GM19455 (cell line): Measurements from ENCODE around the gene QSOX1.

ENCODE experiments used
- ATAC-seq: cut with Tn5 transposase; IDR thresholded peaks from one replicate; pipeline ENCODE4 v1.9.1; 2021; ENCODE audit not compliant: unreplicated experiment

Gene QSOX1

DNA sequence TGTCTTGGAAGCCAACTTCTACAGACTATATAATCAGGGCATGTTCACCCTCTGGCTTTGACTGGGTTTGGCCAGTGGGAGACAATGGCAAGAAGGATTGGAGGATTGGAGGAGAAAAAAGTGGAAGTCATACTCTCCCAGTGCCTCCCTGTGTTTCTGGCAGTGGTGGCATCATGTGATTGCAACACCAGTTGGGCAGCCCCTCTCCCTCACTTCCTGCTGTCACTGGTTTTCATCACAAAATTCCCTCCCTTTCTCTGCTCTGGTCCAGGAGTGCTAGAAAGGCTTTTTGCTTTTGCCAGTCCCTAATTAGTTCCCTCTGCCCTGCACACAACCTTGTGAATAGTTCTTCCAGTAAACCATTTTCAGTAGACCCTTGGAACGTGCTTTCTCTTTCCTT lies 3.7 kb upstream of the QSOX1 start:
- ATAC-seq, result no peak

DNA sequence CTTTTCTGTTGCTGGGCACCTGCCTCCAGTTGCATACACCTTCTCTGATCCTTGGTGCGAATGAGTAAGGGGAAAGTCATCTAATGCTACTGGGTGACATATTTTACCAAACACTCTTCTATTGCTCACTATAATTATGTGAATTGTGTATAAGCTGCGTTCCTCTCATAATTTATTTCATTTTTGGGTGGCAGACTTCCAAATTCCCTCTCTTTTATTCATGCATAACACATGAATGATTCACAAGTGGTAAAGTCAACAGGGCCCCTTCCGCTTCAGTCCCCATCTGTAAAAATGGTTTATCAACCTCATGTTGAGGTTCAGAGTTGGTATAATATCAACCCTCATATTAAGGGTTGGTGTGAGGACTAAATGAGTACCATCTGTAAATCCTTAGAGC lies 3.2 kb upstream of the QSOX1 start:
- no peak for ATAC-seq

DNA sequence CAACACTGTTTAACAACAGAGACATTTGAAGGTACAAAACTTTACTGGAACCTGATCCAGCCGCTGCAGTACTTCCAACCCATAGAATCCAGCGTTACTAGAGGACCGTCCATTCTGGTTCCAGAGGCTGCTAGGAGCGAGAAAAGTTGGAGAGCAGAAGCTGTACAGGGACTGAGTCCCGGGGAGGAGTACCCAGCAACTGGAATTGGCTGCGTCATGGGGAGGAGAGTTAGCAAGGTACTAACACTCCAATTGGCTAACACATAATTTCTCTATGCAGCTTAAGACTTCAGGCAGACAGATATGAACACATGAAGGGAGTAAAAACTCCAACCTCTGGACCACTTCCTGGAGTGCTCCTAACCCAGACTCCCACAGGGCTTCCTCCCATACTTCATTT lies 2.1 kb upstream of the QSOX1 start:
- no peak for ATAC-seq

DNA sequence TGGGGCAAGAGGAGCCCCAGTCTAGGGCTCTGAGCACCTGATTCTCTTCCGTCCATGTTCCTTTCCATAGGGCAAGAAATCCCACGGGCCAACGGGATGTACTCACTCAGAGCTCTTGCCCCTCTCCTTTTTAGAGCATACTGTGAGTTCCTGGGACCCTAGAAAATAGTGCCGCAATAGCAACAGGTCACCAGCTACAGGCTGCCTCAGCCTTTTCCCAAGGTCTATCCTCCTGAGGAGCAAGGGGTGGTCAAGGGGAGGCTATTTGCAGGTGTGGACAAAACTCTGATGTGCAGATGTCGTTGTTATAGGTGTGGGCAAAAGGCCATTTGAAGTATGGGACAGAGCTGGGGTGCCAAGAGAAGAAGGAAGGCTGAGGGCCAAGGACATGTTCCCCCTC lies 1.6 kb upstream of the QSOX1 start:
- no peak for ATAC-seq

DNA sequence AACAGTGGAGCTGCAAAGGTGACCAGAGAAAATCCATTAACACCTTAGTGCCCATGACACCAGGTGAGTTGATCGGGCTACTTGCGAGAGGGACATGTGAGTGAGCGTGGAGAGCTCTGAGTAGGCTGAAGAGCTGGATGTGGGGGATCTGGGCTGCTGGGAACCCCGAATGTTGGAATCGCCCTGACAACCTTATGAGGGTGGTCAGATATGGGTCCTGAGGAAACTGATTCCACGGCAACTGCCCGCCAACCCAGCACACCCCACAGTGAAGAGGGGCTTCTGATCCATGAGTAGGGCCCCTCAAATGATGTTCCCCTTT lies 705 bp upstream of the QSOX1 start:
- peak; percentile 5 for ATAC-seq

DNA sequence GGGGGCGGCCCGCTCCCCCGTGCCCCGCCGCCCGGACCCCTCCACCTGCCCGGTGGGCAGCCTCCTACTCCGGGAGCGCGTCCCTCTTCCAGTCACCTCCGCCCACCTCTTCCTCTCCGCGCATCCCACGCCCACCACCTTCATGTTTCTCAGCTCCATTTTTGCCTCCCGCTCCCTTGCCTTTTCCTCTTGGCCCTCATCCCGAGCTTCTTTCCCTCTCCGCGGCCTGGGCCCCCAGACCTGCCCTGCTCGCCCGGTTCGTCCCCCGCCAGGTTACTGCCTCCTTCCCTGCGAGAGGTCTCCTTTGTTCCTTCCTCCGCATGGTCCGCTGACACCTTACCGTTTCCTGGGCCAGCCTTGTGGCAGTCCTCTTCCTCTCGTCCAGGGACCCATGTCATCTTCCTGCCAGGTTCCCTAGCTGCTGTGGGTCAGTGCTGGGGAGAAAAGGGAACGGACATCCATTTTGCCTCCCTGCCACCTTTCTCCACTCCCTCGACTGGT lies 563 bp downstream of the QSOX1 start:
- ATAC-seq, result no peak

DNA sequence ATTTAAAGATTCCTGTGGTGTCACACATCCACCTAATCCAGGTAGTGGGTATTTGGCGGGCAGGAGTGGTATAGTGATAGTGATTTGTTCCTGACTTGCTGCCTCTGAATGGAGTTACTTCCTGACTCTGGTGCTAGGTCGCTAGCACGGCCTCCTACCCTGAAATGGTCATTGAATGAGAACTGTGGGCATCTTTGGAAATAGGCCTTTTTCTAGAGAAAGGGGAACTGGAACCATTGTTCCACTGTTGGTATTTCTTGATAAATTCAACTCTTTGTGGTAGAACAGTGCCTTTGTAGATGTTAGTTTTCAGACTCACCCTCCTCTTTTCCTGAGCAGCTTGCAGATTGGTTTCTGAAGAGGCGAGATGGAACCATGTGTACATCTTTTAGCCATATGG lies 1.5 kb downstream of the QSOX1 start:
- ATAC-seq, result no peak

DNA sequence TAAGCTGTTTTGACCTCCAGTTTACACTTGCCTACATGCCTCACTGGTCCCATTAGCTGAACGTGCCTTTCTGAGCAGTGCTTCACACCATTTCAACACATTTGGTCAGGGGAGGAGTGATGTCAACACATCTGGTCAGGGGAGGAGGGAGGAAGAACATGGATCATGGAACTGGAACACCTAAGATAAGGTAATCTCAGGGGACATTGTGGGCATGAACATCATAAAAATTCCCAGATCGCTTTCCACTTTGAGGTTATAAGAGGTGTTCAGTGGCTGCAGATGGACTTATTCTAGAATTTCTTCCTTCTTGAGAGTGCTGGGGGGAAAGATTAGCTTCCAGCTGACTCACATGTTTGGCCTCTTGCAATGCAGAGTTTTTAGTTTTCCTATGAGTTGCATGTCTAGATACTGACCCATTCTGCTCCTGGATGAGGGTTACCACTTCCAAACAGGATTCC lies 2.0 kb downstream of the QSOX1 start:
- no peak for ATAC-seq

DNA sequence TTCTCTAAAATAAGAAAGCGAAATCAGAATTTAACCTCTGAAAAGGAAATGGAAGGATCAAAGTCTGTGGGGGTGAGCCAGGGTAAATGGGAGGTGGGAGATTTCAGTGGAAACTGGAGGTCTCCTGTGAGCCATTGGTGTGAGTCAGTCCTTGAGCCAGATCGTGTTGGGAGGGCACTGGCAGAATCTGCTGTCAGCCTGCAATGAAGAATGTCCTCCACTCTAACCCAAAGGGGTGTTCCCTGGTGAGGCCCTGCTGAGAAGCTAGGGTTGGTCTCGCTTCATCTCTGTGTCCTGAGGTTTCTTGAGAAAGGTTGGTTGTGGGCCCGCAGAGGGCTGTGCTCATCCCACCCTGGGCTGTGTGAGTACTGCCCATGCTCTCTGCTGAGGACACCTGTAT lies 2.4 kb downstream of the QSOX1 start:
- ATAC-seq, result no peak

DNA sequence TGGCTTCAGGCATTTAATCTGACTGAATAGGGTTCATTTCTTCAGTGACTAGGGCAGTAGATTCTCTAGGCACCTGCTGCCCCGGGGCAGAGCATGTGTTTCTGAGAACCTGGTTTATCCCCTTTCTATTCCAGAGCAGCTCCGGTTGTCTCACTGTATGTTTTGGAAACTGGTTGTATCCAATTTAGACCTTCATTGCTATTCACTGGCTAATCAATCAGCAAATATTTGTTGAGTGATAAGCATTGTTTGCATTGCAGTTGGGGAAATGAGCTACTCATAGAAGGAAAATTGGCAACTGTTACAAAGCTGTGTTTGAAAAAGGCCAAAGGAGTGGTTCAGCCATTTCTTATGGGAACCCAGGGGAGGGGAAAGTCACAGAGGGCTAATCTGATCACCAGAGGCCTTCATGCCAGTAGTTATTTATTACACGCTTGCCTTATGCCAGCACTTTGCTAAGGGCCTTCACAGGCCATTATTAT lies 2.9 kb downstream of the QSOX1 start:
- no peak for ATAC-seq

DNA sequence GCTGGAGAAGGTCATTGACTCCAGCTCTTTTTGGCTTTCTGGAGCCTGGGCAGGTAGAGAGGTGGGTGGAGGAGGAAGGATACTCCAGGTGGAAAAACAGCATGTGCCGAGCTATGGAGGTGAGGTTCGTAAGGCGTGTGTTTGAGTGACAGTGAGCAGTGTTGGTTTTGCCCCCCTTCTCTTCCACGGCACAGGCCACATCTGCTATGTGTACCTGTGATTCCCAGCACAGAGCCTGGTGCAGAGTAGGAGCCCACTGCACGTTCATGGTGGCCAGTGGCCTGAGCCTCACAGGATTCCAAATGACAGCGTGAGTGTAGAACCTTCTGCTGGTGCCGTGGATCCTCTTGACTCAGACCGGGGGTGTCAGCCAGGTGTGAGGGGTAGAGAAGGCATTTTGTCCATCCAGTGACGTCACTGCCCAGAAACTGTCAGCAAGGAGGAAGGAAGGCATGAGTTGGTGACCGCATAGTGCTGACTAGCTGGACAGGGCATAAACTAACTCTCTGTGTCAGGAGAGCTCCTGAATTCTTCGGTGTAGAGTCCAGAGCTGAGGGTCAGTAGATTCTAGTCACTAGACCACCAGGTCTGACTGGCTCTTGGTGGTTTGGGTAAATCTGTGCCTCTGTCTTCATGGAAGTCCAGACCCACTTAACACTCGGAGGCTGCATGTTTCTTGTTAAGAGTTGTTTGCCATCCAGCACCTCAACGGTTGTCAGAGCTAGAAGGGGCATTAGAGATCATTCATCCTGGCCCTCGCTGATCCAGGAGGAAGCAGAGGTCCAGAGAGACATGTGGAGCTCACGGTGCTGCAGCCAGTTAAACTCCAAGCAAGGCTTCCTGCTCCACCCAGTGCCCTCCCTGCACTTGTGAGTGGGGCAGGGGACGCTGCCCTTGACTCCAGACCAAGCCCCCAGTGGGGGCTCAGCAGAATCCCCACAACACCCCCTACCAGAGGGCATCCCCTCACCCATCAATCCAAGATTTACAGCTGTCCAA lies 3.8 kb downstream of the QSOX1 start:
- no peak for ATAC-seq

DNA sequence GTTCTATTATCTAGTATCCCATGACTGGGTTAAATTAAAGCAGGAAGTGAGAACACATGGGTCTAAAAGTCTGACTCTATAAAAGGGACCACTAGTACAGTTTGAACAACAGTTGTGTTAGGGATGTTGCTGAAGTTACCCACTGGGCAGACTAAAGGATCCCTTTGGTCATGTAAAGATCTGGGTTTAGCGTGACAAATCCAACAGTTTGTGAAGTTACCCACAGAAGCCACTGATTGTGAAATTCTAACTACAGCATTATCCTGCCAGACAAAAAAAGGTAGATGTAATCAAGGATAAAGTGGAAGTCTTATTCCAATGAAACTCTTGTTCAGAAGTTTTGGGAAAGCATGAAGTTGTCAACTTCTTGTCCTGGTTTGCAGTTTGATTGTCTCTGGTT lies 5.7 kb downstream of the QSOX1 start:
- ATAC-seq, result no peak

DNA sequence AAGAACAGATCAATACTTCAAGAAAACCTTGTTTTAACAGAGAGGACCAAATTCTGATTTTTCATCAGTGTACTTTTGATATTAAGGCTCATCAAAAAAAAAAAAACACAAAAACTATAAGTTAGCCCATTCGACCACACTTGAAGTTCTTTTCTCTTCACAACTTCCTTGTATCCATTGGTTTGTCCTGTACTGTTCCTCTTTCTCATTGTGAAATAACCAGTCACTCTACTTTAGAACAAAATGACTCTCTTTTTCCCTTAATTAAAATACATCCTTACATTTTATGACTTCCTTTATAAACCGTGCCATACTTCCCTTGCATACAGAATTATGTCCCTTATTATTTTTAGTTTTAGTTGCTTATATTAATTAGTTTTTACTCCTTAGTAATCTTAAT lies 8.4 kb downstream of the QSOX1 start:
- no peak for ATAC-seq

DNA sequence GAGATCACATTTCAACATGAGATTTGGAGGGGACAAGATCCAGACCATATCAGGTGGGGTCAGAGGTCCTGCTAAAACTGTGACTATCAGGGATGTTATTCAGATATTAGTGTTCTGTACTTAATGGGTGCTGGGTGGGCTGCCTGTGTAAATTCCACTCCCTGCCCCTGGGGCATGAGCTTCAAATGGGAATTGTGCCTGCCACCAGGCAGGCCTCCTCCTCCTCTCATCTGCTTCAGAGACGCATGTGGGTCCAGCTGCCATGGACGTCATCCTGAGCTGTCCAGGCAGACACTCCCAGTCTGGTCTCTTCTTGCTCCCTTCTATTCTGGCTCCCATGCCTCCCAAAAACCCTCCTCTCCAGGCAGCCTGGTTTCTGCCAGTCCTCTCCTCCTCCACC lies 10.4 kb downstream of the QSOX1 start:
- ATAC-seq, result no peak

DNA sequence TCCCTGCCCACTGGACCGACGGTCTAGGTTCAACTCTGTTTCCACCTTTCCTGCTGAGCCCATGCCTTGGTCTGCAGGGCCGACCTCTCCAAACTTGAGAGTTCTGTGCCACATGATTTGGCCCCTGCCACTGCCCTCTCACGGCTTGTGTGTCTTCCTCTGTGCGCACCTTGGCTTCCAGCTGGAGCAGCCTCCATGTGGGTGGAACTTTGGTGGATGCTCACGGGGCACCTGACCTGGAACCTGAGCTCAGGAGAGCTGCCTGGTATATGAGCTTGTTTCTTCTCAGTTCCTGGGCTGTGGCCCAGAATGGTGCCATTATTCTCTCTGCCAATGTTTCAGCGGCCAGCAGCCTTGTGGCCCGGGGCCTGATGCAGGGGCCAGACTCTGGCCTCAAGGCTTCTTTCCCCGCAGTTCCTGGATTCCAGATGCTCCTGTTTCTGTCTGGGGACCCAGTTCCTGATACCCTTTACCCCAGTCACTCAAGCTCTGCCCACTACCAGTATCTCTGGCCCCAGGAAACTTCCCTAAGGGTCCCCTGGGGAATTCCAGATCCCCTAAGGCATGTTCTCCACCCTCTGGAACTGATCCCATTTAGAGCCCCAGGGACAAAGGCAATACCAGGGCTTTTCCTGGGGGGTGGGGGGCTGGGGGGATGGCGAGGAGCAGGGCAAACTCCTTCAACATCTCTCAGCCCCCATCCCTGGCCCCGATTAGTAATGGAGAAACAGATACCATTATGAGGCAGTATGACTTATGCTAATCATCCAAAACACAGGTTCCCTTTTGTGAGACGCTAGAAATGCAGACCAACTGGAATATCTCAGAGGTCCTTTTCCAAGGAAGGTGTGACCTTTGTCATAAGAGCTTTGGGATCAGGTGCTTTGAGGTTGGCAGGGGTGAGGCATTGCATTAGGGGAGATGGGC lies 11.1 kb downstream of the QSOX1 start:
- ATAC-seq, result no peak

DNA sequence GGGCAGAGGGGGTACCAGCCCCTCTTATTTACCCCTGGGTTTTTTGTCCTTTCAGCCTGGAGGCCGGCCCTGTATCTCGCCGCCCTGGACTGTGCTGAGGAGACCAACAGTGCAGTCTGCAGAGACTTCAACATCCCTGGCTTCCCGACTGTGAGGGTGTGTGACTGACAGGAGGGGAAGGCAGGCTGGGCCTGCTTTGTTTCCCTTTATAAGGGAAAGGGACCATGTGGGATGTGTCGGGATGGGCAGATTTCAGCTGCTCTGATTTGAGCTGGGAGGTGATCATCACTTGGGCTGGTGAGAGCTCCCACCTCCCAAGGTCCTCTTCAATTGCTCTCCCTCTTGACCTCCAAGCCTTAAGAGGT lies 11.7 kb downstream of the QSOX1 start:
- no peak for ATAC-seq

DNA sequence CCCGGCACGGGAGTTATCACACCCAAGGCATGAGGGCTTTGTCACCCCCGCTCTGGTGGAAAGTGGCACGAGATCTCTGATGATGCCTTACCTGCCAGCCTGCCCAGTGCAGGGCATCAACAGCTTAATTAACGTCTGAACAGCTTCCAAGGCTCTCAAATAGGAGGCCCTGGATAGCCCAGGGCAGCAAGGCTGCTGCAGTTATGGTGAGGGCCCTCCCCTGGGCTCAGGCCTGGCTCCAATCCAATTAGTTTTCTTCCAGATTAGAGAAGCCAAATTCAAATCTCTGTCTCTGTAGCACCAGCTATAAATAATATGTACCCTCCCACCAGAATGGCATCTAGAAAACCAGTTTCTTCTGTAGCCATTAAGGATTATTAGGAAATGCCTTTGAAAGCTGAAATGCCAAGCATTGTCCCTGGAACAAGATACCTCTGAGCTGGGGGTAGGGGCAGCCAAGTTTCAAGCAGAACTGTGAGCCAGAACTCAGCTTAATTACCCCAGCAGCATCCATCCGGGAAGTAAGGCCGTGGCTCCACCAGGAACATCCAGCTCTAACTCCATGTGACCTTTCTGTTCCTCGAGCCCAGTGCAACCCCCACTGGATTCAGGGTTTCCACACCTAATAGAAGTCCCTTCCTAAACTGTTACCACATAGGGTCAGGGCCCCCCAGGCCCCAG lies 12.5 kb downstream of the QSOX1 start:
- no peak for ATAC-seq

DNA sequence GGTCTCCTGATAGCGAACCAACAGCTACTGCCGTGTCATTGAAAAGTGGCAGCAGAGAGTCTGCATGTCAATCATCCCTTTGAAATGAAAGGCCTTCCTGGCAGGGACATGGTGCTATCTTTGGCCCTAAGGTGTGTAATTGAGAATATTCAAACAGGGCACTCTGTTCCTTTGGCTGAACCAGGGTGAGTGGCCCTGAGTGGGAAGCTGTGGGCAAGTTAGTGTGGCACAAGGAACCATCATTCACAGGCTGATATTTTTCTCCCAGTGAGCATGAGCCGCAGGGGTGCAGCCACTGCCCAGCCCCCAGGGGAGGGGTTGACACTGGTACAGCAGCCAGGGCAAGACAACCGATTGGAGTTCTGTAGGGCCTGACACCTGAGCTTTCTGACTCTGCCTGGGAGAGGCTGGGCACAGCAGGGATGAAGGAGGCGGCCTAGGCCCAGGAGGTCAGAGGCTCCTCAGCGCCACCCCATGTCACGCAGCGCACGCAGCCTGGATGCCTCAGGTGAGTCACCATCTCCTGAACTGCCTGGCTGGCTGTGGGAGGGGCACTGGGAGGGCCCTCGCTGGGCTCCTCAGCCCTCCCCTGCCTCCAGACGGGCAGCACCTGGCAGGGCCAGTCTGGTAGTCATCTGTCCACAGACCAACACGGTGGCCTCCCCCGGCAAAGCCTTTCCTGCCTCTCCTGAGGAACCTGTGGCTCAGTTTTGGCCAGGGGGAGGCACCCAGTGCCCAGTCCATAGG lies 13.2 kb downstream of the QSOX1 start:
- ATAC-seq, result no peak

DNA sequence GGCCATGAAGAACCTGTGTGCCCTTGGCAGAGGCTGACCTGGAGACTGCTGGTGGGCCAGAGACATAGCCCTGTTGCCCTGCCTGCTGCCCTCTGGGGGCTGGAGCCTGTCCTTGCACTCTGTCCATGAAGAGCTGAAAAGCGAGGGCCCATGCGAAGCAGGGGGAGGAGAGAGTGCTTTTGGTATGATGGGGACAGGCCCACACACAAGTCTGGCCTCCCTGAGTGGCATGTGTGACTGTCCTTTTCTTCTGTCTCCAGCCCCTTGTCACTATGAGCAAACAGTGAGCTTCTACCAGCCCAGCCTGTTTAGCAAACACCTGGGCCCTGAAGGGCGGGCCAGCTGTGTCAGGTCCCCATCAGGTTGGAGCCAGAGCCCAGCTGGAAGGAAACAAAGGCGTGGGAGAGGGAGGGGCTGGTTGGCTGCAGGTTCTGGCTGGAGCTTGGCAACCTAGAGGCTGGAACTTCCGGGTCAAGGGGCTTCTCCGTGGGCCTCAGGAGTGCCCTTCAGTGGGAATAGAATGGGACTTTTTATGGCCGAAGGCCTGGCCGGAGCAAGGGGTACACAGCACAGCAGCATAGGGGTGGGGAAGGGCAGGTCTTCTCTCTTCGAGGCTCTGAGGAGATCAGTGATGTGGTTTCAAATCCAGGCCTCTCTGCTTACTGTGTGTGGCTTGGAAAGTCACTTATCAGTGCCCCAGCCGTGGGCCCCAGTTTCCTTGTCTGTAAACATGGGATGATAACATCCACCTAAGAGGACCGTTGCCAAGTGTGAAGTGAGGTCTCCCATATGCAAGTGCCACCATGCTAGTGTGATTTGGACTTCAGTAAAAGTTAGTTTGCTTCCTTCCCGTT lies 14.3 kb downstream of the QSOX1 start:
- peak; percentile 79 for ATAC-seq
